GM19035 (cell line): ENCODE measurements around the gene ADIPOR1.
A peak's percentile ranks its signal among the peaks of the same experiment; 100 is the strongest.
"Not testable (repeated sequence)": the region's sequence is repeated elsewhere in the genome, so short reads cannot be mapped to it uniquely, and the experiment has no call there.

Experiments used
- ATAC-seq: cut with Tn5 transposase; IDR thresholded peaks from one replicate; pipeline ENCODE4 v1.9.1; 2021; ENCODE audit not compliant: unreplicated experiment

ADIPOR1 gene

GRCh38 chr1:202940561-202940960, 17.6 kb downstream of the ADIPOR1 start:
- ATAC-seq = no peak

DNA sequence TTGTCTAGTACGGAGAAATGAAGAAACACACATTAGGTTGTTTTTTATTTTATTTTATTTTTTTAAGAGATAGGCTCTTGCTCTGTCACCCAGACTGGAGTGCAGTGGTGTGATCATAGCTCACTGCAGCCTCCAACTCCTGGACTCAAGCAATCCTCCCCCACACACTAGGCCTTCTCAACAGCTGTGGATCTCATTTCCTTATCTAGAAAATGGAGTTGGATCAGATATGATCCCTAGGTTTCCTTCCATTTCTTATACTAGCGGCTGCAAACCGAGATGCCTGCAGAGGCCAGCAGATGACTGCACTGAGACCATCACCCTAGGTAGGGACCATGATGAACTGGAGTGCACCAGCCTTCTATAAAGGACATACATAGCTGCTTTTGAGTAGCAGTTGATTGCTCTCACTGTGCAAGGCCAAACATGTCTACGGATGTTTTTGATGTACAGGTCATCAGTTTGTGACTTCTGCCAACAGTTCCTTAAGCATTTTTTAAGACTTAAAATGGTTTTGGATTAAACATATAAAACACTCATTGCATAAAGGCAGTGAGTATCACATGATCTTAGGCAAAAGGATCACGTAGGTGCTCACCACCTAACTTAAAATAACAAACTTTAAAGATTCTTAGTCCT, 19.7 kb downstream of the ADIPOR1 start:
- no peak for ATAC-seq

- ATAC-seq = not testable (repeated sequence)
Measured at GRCh38 chr1:202936409-202936808, 21.7 kb downstream of the ADIPOR1 start.

DNA sequence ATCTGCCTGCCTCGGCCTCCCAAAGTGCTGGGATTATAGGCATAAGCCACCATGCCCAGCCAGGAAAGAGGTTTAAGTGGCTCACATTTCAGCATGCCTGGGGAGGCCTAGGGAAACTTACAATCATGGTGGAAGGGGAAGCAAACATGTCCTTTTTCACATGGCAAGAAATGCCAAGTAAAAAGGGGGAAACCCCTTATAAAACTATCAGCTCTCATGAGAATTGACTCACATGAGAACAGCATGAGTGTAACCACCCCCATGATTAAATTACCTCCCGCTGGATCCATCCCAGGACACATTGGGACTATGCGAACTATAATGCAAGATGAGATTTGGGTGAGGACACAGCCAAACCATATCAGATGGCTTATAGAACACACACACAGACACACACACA, 22.3 kb downstream of the ADIPOR1 start:
- ATAC-seq = no peak

DNA sequence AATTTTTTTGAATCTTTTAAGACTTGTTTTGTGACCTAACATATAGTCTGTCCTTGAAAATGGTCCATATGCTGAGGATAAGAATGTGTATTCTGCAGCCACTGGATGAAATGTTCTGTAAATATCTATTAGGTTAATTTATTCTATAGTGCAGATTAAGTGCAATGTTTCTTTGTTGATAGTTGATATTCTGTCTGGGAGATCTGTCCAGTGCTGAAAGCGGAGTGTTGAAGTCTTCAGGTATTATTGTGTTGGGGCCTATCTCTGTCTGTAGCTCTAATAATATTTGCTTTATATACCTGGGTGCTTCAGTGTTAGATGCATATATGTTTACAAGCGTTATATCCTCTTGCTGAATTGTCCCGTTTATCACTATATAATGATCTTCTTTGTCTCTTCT, 23.4 kb downstream of the ADIPOR1 start:
- ATAC-seq = no peak

DNA sequence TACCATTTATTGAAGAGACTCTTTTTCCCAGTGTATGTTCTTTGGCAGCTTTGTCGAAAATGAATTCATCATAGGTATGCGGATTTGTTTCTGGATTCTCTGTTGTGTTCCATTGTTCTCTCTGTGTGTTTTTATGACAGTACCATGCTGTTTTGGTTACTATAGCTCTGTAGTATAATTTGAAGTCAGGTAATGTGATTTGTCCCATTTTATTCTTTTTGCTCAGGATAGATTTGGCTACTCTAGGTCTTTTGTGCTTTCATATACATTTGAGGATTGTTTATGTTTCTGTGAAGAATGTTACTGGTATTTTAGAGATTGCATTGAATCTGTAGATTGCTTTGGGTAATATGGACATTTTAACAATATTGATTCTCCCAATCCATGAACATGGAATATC, 25.6 kb downstream of the ADIPOR1 start:
- no peak for ATAC-seq

GRCh38 chr1:202926581-202927491, 31.3 kb downstream of the ADIPOR1 start, which contains the start of gene KLHL12:
Gene KLHL12, minus strand, starts transcription at chr1:202927234. Its CDS starts 2,072 bp downstream, at chr1:202925162.
- peak; percentile 94 for ATAC-seq

GRCh38 chr1:202923533-202923932, 34.6 kb downstream of the ADIPOR1 start:
- no peak for ATAC-seq

DNA sequence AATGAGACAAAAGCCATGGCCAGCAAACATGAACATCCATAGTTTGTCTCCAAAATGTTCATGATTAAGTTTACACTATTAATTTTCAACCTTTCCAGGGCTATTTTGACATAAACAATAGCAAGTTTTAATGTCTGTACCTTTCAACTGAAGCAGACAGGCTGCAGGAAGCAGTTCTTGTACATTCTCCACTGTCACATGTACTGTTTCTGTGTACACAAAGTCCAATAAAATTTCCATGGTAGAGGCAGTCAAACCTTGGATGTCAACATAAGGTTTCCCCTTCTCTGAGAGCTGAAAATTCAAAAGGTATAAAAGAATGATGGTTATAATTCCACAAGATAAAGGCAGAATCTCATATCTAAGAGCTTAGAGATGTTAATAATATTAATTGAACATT, 38.5 kb downstream of the ADIPOR1 start:
- no peak for ATAC-seq

- no peak for ATAC-seq
Measured at GRCh38 chr1:202915146-202915545, 43.0 kb downstream of the ADIPOR1 start.

DNA sequence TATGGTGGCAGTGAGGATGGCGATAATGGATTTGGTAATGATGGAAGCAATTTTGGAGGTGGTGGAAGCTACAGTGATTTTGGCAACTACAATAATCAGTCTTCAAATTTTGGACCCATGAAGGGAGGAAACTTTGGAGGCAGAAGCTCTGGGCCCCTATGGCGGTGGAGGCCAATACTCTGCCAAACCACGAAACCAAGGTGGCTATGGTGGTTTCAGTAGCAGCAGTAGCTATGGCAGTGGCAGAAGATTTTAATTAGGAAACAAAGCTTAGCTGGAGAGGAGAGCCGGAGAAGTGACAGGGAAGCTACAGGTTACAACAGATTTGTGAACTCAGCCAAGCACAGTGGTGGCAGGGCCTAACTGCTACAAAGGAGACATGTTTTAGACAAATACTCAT, 45.6 kb downstream of the ADIPOR1 start:
- ATAC-seq = not testable (repeated sequence)

DNA sequence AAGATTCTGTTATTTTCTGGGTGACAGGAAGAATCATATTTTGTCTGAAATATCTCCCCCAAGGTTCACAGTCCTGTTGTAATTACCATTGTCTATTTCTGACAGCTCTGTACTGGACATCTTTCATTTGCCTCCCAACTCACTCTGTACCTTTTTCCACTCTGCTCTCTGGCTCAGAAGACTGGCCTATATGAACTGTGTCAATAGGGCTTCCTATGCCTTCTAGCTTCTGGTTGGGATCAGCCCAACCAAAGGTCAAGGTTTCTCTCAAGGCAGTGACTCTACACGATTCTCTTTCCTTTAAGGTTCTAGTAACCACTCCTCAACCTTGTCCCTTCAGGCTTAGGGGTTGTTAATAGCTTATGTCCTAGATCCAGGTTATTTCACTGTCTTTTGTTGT, 48.6 kb downstream of the ADIPOR1 start:
- no peak for ATAC-seq

DNA sequence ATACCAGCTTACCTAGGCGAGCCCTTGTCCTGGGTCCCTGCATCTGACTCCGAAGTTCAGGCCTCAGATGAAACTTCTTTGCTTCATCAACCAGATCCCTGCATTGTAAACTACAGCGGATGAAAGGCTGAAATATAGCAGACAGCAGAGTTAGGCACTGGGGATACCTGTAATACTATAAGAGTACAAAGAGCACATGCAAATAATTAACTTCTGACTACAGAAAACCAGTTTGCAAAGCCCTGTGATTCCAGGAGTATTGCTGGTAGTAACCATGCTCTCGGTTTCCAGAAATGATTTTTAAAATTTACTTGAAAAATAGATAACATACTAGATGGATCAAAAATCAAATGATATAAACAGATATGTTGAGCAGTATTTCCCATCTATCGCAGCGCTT, 49.1 kb downstream of the ADIPOR1 start:
- ATAC-seq = no peak

- no peak for ATAC-seq
Measured at GRCh38 chr1:202905331-202905730, 52.8 kb downstream of the ADIPOR1 start.

- ATAC-seq = not testable (repeated sequence)
Measured at GRCh38 chr1:202903808-202904207, 54.3 kb downstream of the ADIPOR1 start.

DNA sequence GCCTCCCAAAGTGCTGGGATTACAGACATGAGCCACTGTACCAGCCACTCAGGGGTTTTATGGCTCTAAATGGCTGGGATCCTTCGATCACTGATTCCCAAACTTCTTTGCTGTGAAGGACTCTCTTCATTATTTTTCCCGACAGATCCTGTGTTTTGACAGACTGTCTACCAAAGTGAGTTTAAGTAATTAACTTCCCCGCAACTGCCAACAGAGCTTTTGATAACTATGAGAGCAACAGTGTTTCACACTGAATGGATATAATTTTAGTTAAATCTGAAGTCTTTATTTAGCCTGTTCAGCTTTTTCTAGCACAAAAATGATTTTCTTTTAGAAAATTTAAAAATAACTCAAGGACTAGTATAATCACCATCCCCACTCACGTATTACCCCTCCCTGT, 56.6 kb downstream of the ADIPOR1 start:
- no peak for ATAC-seq

DNA sequence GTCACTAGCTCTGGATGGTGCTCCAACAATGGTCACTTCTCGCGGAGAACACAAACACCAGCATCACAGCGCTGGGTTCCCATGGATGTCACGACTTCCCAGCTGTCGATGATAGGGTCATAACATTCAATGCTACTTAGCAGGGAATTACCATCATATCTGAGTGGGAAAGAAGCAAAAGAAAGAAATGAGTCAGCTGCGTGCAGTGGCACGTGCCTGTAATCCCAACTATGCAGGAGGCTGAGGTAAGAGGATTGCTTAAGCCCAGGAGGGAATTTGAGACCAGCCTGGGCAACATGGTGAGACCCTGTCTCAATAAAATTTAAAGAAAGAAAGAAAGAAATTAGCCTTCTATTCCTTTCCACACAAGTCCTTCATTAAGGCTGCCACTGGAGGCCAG, 65.6 kb downstream of the ADIPOR1 start:
- ATAC-seq = no peak
